ENCODE measurements around the gene CACNG3.

The CACNG3 gene

DNA sequence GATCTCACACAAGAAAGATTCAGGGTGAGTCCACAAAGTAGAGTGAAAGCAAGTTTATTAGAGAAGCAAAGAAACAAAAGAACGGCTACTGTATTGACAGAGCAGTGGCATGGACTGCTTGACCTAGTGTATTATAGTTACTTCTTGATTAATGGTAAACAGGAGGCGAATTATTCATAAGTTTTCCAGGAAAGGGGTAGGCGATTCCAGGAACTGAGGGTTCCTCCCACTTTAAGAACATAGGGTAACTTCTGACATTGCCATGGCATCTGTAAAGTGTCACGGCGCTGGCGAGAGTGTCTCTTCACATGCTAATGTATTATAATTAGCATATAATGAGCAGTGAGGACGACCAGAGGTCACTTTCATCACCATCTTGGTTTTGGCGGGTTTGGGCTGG lies 93.2 kb downstream of the CACNG3 start:
- TF ChIP-seq RARB (CRISPR knock-in tag; IDR thresholded peaks at IDR 0.05) (no peak), ZFP30 (CRISPR knock-in tag; IDR thresholded peaks at IDR 0.05) (no peak), ZFP3 (CRISPR knock-in tag; IDR thresholded peaks at IDR 0.05) (no peak), TCF4 (CRISPR knock-in tag; IDR thresholded peaks at IDR 0.05; ENCODE audit: borderline replicate concordance) (no peak)
- TF ChIP-seq, protein P1, sequence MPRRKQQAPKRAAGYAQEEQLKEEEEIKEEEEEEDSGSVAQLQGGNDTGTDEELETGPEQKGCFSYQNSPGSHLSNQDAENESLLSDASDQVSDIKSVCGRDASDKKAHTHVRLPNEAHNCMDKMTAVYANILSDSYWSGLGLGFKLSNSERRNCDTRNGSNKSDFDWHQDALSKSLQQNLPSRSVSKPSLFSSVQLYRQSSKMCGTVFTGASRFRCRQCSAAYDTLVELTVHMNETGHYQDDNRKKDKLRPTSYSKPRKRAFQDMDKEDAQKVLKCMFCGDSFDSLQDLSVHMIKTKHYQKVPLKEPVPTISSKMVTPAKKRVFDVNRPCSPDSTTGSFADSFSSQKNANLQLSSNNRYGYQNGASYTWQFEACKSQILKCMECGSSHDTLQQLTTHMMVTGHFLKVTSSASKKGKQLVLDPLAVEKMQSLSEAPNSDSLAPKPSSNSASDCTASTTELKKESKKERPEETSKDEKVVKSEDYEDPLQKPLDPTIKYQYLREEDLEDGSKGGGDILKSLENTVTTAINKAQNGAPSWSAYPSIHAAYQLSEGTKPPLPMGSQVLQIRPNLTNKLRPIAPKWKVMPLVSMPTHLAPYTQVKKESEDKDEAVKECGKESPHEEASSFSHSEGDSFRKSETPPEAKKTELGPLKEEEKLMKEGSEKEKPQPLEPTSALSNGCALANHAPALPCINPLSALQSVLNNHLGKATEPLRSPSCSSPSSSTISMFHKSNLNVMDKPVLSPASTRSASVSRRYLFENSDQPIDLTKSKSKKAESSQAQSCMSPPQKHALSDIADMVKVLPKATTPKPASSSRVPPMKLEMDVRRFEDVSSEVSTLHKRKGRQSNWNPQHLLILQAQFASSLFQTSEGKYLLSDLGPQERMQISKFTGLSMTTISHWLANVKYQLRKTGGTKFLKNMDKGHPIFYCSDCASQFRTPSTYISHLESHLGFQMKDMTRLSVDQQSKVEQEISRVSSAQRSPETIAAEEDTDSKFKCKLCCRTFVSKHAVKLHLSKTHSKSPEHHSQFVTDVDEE (CRISPR knock-in tag; IDR thresholded peaks at IDR 0.05), result no peak
- TF ChIP-seq, protein P2, sequence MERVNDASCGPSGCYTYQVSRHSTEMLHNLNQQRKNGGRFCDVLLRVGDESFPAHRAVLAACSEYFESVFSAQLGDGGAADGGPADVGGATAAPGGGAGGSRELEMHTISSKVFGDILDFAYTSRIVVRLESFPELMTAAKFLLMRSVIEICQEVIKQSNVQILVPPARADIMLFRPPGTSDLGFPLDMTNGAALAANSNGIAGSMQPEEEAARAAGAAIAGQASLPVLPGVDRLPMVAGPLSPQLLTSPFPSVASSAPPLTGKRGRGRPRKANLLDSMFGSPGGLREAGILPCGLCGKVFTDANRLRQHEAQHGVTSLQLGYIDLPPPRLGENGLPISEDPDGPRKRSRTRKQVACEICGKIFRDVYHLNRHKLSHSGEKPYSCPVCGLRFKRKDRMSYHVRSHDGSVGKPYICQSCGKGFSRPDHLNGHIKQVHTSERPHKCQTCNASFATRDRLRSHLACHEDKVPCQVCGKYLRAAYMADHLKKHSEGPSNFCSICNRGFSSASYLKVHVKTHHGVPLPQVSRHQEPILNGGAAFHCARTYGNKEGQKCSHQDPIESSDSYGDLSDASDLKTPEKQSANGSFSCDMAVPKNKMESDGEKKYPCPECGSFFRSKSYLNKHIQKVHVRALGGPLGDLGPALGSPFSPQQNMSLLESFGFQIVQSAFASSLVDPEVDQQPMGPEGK (CRISPR knock-in tag; IDR thresholded peaks at IDR 0.05; ENCODE audit: borderline replicate concordance), result no peak
- TF ChIP-seq, protein P3, sequence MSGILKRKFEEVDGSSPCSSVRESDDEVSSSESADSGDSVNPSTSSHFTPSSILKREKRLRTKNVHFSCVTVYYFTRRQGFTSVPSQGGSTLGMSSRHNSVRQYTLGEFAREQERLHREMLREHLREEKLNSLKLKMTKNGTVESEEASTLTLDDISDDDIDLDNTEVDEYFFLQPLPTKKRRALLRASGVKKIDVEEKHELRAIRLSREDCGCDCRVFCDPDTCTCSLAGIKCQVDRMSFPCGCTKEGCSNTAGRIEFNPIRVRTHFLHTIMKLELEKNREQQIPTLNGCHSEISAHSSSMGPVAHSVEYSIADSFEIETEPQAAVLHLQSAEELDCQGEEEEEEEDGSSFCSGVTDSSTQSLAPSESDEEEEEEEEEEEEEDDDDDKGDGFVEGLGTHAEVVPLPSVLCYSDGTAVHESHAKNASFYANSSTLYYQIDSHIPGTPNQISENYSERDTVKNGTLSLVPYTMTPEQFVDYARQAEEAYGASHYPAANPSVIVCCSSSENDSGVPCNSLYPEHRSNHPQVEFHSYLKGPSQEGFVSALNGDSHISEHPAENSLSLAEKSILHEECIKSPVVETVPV (CRISPR knock-in tag; IDR thresholded peaks at IDR 0.05), result no peak
- ATAC-seq, result no peak

DNA sequence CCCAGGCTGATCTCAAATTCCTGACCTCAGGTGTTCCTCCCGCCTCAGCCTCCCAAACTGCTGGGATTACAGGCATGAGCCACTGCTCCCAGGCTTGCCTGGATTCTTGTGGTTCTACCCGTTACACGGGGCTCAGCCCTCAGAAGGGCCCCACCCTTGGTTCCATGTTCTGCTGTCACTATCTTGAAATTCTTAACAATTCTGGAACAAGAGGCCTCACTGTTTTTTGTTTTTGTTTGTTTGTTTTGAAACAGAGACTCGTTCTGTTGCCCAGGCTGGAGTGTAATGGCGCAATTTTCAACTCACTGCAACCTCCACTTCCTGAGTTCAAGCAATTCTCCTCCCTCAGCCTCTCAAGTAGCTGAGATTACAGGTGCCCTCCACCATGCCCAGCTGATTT lies 96.6 kb downstream of the CACNG3 start:
- TF ChIP-seq, protein P4, sequence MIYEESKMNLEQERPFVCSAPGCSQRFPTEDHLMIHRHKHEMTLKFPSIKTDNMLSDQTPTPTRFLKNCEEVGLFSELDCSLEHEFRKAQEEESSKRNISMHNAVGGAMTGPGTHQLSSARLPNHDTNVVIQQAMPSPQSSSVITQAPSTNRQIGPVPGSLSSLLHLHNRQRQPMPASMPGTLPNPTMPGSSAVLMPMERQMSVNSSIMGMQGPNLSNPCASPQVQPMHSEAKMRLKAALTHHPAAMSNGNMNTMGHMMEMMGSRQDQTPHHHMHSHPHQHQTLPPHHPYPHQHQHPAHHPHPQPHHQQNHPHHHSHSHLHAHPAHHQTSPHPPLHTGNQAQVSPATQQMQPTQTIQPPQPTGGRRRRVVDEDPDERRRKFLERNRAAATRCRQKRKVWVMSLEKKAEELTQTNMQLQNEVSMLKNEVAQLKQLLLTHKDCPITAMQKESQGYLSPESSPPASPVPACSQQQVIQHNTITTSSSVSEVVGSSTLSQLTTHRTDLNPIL (CRISPR knock-in tag; IDR thresholded peaks at IDR 0.05; ENCODE audit: low read depth), result no peak
- no peak for TF ChIP-seq ARNTL (CRISPR knock-in tag; IDR thresholded peaks at IDR 0.05; ENCODE audit: borderline replicate concordance, low read depth)
- TF ChIP-seq ZNF8 (CRISPR knock-in tag; IDR thresholded peaks at IDR 0.05), result no peak
- no peak for TF ChIP-seq ZNF565 (CRISPR knock-in tag; conservative IDR thresholded peaks at IDR 0.05; ENCODE audit: low read depth)
- TF ChIP-seq RARB (CRISPR knock-in tag; IDR thresholded peaks at IDR 0.05), result no peak
- no peak for TF ChIP-seq ZFP3 (CRISPR knock-in tag; IDR thresholded peaks at IDR 0.05)
- no peak for TF ChIP-seq GLIS3 (CRISPR knock-in tag; IDR thresholded peaks at IDR 0.05)
- no peak for TF ChIP-seq ZC3H10 (CRISPR knock-in tag; IDR thresholded peaks at IDR 0.05)
- TF ChIP-seq CSDC2 (CRISPR knock-in tag; IDR thresholded peaks at IDR 0.05), result no peak
- no peak for TF ChIP-seq ISL1 (CRISPR knock-in tag; IDR thresholded peaks at IDR 0.05)
- TF ChIP-seq, protein P1 (CRISPR knock-in tag; IDR thresholded peaks at IDR 0.05), result no peak
- no peak for ATAC-seq

DNA sequence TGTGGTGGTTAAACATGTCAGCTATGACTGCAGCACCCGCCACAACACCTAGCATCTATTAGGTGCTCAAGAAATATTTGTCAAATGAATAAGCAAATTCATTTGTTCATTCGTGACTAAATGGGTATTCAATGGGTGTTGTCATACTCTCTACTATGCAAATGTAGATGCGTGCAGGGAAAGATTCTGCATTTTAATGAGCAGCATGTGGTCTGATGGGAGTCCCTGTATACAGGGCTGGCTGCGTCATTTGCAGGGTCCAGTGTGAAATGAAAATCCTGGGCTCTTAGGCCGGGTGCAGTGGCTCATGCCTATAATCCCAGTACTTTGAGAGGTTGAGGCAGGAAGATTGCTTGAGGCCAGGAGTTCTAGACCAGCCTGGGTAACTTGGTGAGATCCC lies 97.5 kb downstream of the CACNG3 start:
- ATAC-seq, result no peak
- no peak for TF ChIP-seq ZFP30 (CRISPR knock-in tag; IDR thresholded peaks at IDR 0.05)
- no peak for TF ChIP-seq ISL1 (CRISPR knock-in tag; IDR thresholded peaks at IDR 0.05)
- no peak for TF ChIP-seq CSDC2 (CRISPR knock-in tag; IDR thresholded peaks at IDR 0.05)
- TF ChIP-seq TOX (CRISPR knock-in tag; IDR thresholded peaks at IDR 0.05; ENCODE audit: borderline replicate concordance), result no peak
- TF ChIP-seq ARNTL (CRISPR knock-in tag; IDR thresholded peaks at IDR 0.05; ENCODE audit: borderline replicate concordance, low read depth), result no peak
- no peak for TF ChIP-seq GLIS3 (CRISPR knock-in tag; IDR thresholded peaks at IDR 0.05)
- TF ChIP-seq TCF4 (CRISPR knock-in tag; IDR thresholded peaks at IDR 0.05; ENCODE audit: borderline replicate concordance), result no peak
- TF ChIP-seq, protein P1 (CRISPR knock-in tag; IDR thresholded peaks at IDR 0.05), result no peak
- no peak for TF ChIP-seq ESRRG (CRISPR knock-in tag; IDR thresholded peaks at IDR 0.05)
- TF ChIP-seq RARB (CRISPR knock-in tag; IDR thresholded peaks at IDR 0.05), result no peak
- TF ChIP-seq, protein P2 (CRISPR knock-in tag; IDR thresholded peaks at IDR 0.05; ENCODE audit: borderline replicate concordance), result no peak
- no peak for TF ChIP-seq ZNF70 (CRISPR knock-in tag; IDR thresholded peaks at IDR 0.05)

All from SK-N-SH treated with all-trans-retinoic acid at 6 μM for 48 hours (cell line).